Activated CD4-positive, alpha-beta T cell treated with anti-CD3 and anti-CD28 coated beads, Interleukin-2, Interleukin-6, amounts not matched to agents 100 ng/mL and 50 ng/mL, durations not matched to agents 16 hours and 8 hours (primary cell): ENCODE data around the gene TRNP1.

Experiments used
- DNase-seq: peaks from one replicate; pipeline ENCODE4 v3.0.0-alpha.2; 2020

Gene TRNP1

DNA sequence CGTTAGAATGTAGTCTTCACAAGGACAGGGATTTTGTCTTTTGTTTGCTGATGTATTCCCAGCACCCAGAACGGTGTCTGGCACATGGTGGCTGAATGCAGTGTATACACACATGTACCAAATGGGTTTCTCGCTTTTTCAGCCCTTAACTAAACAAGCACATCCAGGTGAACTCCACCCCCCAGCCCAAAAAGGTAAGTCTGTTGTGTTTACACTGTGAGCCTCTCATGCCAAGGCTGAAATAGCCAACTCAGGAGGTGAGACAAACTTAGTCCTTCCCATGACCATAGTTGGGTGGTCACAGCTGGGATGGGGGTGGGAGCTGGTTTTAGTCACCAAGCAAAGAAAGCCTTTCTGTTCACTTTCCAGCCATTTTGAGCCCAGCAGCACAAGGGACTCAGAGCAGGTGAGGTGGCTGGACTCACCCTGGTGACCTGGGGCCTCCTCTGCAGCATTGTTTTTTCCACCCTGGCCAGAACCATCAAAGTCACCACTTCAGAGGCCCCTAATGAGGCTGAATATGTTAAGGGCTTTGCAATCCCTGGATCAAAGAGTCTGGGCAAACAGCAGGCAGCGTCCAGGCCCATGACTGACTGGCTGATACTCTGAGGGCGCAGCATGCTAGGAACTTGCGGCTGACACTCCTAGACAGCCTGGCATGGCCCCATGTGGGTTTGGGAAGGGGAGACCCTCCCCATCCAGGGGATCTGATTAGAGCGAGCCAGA, 10.4 kb downstream of the TRNP1 start:
- DNase-seq = no peak

DNA sequence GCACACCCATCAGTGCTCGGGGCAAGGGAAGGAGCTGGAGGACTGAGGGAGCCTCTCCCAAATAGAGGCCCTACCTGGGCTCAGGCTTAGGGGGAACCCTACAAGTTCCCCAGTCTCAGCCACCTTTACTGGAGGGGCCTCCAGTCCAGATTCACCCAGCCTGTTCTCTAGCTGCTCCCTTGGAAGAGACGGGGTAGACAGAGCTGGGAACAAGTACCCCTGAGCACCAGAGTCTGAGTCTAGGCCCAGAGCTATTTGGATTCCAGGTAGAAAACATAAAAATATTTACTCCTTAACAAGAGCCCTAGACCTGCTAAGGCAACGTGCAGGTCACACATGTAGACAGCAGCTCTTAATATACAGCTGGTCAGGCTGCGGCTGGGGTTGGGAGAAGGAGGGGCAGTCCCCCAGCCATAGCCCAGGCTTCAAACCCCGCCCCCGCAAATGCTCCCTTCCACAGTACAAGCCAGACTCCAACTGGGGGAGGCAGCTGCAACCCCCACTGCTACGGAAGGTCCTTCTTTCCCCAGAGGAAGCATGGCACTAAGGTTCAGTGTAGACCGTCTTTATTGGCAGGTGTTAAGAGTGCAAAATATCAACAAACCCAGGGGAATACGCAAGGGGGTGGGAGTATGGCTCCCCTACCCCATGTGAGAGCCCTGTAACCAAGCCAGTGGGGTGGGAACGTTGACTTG, 11.1 kb downstream of the TRNP1 start:
- DNase-seq = no peak

DNA sequence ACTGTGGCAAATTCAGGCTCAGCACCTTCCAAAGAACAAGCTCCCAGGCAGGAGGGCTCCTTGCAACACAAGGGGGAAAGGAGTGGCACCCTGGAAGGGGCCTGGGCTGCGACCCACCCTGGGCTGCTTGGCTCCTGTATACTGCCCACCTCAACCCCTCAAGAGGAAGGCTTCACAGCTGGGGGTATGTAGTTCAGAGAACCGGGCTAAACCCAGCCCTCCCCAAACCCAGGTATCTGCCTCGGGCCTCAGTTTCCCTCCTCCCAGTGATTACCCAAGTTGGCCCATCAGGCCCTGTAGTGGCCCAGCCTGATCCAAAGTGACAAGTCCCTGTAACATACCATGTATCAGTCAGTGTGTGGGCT, 11.7 kb downstream of the TRNP1 start:
- no peak for DNase-seq

DNA sequence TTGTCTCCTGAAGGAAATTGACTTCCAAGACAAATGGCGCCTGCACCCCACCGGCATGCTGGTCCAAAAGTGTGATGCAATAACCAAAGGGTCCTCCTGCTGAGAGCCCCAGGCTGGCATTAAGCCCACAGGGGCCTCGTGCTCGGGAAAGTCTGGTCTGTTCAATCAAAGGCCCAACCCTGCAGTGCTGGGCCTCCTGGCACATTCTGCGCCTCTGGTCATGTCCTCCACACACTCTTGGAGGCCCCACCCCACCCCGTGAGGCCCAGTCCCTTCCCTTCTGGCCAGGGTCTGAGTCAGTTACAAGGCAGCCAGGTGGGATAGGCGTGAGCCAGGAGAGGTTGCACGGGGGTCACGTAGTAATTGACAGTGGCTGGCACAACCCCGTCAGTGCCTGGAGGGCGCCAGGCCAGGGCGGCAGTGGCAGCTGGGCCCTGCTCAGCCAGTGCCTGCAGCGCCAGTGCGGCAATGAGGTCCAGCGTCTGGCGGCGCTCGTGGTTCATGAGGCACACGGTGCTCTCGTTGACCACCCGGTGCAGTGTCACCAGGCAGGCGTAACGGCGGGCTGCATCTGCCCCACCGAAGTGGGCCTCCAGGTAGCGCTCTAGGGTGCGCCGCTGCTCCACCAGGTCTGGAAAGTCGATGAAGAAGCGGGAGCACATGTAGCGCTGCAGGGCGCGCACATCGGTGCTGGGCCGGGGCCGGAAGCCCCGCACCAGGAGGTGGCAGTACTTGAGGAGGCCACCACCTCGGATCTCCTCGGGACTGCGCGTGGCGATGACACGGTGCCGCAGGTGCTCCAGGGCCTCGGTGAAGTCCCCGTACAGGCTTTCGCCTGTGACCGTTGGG, 12.4 kb downstream of the TRNP1 start:
- DNase-seq = no peak

DNA sequence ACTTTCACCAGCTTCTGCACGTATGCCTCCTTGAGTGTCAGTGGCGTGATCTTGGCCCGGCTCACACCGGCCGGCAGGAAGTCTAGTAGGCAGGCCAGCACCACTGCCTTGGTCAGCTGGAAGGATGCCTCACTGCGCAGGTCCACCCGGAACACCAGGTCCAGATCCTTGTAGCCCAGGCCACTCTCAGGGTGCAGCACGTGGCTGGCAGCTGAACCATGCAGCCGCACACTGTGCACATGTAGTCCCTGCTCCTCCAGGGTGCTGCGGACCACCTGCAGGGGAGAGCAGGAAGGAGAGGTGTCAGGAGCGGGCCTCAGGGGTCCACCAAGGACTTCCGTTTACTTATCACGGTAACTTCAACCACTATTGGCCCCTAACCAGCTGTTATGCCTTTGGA, 13.2 kb downstream of the TRNP1 start:
- DNase-seq = no peak

DNA sequence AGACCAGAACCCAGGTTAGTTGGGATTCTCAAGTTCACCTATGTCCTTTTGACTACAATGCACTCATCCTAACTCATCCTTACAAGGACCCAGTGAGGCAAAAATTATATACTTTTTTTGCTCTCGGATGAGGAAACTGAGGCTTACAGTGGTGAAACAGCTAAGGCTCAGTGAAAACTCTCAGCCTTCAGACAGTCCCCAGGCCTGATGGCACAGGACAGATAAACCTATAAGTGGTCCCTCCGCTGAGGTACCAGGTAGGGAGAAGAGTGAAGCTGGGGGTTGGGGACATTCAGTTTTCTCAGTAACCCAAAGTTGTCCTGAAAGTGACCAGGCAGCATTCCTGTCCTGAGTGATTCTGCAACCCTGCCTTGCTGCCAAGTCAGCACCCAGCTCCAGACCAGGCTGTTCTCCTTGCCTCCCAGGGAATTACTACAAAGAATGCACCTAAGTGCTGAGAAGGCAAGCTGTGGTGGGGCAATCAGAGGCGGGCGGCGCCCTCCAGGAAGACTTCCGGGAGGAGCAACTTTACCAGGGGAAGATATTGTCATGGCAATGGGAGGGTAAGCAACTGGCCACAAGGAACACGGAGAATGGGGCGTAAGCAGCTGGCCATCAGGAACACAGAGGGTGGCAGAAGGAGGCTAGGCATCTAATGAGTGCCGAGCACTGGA, 14.6 kb downstream of the TRNP1 start:
- DNase-seq = no peak

DNA sequence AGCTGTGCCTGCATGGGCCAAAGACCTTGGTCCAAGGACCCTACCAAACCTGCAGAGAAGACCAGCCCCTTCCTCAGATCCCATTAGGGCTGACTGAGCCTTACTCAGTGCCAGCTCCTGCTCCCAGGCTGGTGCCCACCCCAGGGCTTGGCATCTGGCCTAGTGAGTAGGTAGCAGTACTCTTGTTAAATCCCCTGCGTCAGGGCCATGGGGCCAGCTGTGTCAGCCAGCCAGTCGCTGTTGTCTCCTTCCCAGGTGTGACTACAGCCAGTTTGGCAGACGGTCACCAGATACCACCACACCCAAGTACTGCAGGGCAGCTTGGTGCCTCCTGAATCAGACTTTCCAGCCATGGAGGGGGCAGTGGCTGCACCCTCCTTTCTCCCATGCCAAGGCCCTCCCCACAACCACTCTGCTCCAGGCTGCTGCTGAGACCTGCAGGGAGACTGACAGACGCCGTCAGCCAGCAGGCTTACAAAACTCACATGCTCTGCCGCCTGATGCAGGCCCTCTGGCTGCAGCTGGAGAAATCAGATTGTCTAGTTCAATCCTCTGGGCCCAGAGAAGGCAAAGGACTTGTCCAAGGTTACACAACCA, 16.2 kb downstream of the TRNP1 start:
- DNase-seq = no peak

DNA sequence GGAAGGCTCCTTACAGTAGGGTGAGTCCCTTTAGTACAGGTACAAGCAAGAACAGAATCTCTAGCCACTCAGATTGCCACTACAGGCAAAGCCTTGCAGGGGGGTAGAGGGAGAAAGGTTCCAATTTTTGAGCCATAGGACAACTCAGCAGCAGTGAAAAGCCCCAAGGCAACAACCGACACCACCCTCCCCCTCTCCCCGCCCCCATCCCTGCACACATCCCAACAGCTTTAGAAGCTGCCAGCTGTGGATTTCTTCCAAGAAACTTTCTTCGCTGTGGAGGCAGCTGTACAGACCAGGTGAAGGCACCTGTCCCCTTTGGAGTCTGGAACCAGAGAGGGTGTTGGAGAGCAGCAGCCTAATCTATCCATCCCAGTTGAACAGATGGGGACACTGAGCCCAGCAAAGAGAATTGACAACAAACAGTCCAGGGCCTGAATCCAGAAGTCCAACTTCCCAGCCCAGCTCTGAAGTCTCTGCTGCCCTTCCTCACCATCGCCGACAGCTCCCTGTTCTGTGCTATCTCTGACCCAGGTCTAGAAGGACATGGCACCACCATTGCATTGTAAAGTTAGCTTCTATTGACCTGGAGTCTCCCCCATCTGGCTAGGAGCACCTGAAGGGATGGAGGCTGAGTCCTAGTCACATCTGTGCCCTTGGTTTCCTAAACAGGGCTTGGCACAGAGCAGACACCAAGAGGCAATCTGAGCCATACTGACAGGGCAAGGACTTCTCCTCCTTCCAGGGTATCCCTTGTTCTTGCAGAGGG, 16.9 kb downstream of the TRNP1 start:
- no peak for DNase-seq

DNA sequence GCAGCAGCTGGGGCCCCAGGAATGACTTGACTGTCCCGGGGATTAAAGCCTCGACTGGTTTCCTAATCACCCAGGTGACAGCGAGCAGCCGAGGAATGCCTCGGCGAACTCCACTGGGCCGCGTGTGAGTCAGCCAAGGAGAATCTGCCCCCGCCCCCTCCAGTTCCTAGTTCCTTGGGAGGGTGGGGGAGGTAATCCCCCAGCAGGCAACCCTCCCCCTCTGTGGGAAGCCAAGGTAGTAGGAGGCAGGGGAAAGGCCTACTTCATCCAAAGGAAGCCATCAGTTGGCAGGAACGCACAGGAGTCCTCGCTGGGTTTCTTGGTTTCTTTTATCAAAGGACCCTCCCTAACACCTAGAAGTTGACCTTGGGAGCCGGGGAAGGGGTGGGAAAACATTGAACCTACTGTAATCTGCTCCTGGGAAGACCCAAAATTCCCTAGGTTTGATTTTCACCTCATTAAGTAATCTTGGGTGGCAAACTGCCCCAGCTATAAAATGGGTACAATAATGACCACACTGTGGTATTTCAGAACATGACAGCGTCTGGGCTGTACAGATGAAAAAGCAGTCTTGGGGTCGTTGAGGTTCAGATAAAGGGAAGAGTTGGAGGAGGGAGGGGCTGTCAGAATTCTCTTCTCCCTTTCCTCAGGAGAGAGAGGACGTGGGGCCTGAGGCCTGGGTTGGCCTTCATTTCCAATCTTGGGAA, 17.7 kb downstream of the TRNP1 start:
- no peak for DNase-seq

DNA sequence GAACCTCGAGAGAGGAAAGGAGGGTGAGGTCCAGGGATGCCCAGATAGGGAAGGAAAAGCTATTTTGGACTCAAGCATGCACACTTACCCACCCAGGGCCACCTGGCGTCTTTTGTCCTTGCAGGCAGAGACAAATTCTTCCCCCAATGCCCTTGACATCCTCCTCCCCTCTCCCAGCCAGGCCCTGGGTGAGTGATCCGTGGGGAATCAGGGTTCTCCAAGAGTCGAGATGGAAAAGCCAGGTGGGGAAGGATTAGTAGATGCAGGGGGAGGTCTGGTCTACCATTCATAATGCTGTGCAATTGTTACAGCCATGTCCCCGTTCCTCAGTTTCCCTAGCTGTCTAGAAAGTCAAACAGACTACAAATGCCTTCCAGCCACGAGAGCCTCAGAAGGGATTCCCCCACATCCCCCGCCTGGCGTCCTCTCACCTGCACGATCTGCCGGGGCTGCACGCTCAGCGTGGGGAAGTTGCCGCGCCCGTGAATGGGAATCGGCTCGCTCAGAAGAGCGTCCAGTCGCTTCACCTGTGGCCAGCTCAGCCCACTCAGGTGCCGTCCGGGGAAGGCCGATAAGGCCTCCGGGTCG, 18.6 kb downstream of the TRNP1 start:
- no peak for DNase-seq

DNA sequence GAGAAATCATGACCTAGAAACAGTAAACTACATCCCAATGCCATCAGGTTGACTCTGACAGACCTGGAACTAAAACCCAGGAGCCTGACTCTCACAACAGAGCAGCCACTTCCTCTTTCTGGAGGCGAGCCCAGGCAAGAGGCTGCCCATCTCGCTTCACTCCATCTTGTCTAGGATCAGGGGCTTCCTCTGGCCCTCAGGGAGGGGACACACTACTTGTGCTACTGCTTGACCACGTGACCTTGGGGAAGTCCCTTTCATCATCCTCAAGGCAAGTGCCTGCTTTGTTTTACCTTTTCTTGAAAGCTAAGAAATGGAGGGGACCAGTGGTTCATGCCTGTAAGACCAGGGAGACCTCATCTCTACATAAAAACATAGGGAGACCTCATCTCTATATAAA, 21.8 kb downstream of the TRNP1 start:
- no peak for DNase-seq

DNA sequence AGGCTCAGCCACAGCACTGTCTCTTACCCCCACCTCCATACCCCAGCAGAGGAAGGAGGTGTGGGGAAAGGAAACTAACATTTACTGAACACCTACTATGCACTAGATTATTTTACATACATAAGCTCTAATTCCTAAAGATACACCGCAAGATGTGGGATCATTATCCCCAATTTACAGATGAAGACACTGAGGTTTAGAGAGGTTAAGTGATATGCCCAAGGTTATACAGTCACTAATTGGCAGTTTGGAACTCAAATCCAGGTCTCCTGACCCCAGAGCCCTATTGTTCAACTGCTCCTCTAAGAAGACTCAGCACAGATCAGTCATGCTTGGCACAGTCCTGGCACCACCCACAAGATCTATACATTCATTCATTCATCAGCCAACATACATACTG, 22.9 kb downstream of the TRNP1 start:
- no peak for DNase-seq

DNA sequence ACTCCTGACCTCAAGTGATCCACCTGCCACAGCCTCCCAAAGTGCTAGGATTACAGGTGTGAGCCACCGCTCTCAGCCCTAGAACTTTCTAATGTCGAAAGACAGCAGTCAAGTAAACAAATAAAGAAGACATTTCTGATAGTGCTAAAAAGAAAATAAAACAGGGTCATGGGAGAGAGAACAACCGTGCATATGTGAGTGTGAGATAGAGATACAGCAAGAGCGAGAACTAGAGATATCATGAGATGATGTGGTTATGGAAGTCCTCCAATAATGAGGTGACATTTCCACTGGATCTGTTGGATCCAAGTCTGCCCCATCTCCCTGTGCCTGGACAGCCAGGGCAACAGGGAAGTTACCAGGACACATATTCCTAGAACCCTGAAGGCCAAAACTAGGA, 23.7 kb downstream of the TRNP1 start:
- no peak for DNase-seq

DNA sequence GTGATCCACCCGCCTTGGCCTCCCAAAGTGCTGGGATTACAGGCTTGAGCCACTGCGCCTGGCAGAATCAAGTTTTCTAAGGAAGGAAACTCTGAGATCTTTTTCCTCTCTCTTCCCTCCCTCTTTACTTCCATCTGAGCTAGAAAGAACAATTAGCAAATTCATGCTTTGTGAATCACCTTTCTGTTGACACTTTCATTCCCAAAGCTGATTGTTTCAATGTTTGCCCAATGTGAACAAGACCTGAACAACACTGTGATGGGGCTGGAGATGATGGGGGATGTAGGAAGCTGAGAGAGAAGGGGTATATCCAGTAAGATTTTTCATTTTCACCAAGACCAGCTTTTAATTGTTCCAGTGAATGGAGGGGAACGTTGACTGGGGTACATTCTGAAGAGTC, 24.8 kb downstream of the TRNP1 start:
- DNase-seq = no peak

DNA sequence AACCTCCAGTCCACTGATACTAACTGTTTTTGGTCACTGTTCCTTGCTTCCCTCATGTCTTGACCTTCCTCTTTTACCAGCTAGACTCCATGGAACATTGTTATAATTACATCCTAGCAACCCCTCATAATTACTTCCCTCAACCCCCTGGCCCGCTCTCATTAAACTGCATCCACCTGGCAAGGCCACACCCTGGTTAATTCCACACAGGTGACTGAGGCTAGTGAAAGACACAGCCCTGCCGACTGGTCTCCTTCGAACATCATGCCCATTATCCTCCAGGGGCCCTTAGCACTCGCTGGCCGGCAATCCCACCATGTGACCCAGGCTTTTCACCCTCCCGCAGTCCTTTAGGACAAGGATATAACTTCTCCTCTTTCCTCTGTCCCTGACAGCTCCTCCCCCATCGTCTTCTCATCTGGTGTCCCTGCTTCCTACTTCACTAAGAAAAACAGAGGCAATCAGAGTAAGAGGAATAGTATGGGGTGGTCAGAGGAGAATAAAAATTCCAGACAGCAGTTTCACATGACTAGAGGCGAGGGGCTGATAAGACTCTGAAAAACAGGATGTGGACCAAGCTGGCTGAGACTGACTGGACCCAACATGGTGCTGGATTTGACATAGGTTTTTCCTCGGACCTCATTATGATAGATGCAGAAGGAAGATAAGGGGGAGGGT, 28.0 kb downstream of the TRNP1 start:
- no peak for DNase-seq

DNA sequence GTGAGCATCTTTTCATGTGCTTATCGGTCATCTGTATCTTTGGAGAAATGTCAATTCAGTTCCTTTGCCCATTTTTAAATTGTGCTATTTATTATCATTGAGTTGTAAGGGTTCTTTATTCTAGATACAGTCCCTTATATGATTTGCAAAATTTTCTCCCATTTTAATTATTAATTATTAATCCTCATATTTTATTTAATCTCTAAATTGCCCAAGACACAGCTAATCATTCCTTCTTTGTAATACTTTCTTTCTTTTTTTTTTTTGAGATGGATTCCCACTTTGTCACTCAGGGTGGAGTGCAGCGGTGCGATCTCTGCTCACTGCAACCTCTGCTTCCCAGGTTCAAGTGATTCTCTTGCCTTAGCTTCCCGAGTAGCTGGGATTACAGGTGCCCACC, 32.2 kb downstream of the TRNP1 start:
- DNase-seq = no peak

DNA sequence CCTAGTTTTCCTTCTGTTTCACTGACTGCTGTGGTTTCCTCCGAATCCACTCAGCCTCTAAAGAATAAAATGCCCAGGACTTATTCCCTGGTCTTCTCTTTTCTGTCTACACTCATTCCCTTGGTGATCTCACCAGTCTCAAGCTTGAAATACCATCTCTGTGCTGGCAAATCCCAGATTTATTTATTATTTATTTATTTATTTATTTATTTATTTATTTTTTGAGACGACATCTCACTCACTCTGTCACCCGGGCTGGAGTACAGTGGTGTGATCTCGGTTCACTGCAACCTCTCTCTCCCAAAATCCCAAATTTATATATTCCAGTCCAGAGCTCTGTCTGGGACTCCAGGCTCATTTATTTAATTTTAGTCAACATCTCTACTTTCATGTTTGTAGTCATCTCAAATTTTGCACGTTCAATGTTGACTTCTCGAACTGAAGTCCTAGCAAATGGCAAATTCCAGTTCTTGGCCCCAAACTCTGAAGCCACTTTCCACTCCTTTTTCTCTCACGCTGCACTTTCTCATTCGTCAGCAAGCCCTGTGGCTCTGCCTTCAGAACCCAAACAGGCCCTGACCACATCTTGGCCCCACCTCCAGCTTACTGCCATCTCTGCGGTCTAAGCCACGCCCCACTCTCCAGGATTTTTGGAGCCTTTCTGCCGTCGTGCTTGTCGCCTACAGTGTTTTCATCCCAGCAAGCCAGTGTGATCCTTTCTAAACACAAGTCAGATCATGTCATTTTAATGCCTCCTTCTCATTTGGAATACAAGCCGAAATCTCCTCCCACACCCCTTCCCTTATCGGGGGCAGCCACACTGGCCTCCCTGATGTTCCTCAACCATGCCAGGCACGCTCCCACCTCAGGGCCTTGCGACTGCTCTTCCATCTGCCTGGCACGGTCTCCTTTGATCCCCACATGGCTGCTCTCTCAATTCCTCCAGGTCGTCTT, 33.4 kb downstream of the TRNP1 start:
- no peak for DNase-seq

DNA sequence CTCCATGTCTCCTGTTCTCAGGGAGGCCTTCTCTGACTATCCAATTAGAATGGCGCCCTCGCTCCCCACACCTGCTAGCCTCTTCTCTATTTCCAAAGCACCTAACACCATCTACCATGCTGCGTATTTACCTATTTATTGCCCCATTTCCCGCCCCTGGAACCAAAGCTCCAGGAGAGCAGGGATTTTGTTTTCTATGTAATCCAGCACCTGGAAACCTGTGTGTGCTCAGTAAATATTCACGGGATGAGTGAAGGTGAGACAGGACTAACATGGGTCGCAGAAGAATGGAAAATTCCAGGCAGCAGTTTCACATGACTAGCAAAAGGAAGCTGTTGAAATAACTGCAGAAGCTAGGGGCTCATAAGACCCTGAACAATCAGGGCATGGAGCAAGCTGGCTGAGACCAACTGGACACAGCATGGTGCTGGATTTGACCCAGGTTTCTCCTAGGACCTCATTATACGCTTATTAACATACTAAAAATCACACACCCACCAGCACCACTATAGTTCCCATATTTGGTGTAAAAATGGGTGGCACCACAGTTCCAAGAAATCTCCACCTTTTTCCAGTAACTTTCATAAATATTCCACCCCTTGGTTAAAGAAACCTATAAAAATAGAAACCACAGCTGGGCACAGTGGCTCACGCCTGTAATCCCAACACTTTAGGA, 34.2 kb downstream of the TRNP1 start:
- no peak for DNase-seq

DNA sequence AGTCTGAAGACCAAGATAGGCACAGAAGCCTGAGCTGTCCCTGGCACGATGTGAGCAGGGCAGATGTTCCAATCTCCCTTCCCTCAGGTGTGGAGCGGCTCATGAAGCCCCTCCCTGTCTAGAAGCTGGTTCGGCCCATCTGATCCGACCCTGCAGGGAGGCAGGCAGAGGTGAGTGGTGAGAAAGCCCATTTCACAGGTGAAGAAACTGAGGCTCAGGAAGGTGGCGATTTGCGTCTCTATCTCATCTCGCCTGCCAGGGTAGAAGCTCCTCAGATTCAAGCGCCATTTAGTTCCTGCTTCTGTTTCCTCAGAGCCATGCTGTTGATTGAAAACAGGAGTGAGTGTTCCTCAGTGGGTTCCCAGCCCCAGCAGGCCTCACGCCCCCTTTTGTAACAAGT, 36.0 kb downstream of the TRNP1 start:
- DNase-seq = no peak
